ENCODE measurements around the gene TAS2R38.

GRCh38 chr7:142006577-142006976 is 33.0 kb upstream of the TAS2R38 start:
- TF ChIP-seq CTCF (IDR thresholded peaks at IDR 0.05; ENCODE audit: insufficient read depth, low read length) (no peak), POLR2AphosphoS5 (IDR thresholded peaks at IDR 0.05; ENCODE audit: low read depth) (no peak), SPI1 (IDR thresholded peaks at IDR 0.05; ENCODE audit: borderline replicate concordance, low read depth) (no peak)
- TF ChIP-seq, protein P1, sequence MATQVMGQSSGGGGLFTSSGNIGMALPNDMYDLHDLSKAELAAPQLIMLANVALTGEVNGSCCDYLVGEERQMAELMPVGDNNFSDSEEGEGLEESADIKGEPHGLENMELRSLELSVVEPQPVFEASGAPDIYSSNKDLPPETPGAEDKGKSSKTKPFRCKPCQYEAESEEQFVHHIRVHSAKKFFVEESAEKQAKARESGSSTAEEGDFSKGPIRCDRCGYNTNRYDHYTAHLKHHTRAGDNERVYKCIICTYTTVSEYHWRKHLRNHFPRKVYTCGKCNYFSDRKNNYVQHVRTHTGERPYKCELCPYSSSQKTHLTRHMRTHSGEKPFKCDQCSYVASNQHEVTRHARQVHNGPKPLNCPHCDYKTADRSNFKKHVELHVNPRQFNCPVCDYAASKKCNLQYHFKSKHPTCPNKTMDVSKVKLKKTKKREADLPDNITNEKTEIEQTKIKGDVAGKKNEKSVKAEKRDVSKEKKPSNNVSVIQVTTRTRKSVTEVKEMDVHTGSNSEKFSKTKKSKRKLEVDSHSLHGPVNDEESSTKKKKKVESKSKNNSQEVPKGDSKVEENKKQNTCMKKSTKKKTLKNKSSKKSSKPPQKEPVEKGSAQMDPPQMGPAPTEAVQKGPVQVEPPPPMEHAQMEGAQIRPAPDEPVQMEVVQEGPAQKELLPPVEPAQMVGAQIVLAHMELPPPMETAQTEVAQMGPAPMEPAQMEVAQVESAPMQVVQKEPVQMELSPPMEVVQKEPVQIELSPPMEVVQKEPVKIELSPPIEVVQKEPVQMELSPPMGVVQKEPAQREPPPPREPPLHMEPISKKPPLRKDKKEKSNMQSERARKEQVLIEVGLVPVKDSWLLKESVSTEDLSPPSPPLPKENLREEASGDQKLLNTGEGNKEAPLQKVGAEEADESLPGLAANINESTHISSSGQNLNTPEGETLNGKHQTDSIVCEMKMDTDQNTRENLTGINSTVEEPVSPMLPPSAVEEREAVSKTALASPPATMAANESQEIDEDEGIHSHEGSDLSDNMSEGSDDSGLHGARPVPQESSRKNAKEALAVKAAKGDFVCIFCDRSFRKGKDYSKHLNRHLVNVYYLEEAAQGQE (IDR thresholded peaks at IDR 0.05; ENCODE audit: insufficient replicate concordance, low read depth) = no peak
